ENCODE results near the gene USP25. TPM values are rescaled to one million over a fixed set of nuclear protein-coding genes. Genes with fewer than 3 reads are reported as not detected.

The USP25 gene
- total and polyA plus RNA-seq, 2 experiments from 2014 or later: 23.5 to 39.0 TPM

DNA sequence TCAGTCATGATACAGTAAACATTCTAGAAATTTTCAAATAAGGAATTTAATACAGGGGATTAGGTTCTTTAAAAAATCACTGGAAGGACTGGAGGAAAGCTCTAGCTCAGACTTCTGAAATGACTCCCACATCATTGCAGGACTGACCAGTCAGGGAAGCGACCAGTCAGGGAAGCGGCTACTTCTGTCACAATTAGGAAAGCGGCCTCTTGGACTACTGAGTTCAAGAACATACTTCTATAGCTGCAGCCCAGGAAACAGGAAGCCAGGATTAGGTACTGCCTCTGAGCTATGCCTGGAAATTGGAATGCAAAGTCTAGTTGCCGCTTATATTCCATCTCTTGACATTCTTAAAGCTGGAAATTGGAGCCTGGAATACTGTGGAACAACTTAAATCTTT is 45.5 kb downstream of the USP25 start:
- TF ChIP-seq, protein P1, sequence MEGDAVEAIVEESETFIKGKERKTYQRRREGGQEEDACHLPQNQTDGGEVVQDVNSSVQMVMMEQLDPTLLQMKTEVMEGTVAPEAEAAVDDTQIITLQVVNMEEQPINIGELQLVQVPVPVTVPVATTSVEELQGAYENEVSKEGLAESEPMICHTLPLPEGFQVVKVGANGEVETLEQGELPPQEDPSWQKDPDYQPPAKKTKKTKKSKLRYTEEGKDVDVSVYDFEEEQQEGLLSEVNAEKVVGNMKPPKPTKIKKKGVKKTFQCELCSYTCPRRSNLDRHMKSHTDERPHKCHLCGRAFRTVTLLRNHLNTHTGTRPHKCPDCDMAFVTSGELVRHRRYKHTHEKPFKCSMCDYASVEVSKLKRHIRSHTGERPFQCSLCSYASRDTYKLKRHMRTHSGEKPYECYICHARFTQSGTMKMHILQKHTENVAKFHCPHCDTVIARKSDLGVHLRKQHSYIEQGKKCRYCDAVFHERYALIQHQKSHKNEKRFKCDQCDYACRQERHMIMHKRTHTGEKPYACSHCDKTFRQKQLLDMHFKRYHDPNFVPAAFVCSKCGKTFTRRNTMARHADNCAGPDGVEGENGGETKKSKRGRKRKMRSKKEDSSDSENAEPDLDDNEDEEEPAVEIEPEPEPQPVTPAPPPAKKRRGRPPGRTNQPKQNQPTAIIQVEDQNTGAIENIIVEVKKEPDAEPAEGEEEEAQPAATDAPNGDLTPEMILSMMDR (IDR thresholded peaks at IDR 0.05; ENCODE audit: low read depth, low read length): no peak
- no peaks in the 10 kb centered on the region for H3K27me3 ChIP-seq
- no peaks in the 10 kb centered on the region for H3K36me3 ChIP-seq
- H3K4me1 ChIP-seq (ENCODE audit: low read depth): no peaks in the 10 kb centered on the region
- no peak overlapping the region for H3K4me3 ChIP-seq
- no peak for DNase-seq (ENCODE audit: low read depth in 1 of 2, low spot score in 1 of 2)
- H3K9me3 ChIP-seq (ENCODE audit: low read depth): no peaks in the 10 kb centered on the region
- no peak overlapping the region for H3K27ac ChIP-seq

DNA sequence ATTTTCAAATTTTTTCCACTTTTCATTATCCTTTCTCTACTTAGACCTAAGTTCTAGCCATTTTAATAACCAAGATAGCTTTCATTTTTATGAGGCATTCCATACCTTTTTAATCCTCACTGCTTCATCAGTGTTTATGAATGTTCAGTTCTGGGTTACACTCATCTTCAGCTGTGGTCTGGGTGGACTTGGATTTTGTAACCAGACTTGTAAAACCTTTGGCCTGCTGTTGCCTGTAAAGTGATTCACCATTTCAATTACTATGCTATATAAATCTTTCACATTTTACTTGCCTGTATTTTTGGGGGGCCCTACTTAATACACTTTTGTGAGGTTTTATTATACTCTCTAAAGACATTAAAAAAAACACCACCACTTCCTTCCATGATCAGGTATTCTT is 46.2 kb downstream of the USP25 start:
- Histone ChIP-seq H3K9me3 (ENCODE audit: low read depth) (no peaks in the 10 kb centered on the region), H3K27ac (no peak overlapping the region), H3K36me3 (no peaks in the 10 kb centered on the region), H3K4me1 (ENCODE audit: low read depth) (no peaks in the 10 kb centered on the region), H3K27me3 (no peaks in the 10 kb centered on the region), H3K4me3 (no peak overlapping the region)
- TF ChIP-seq, protein P1 (IDR thresholded peaks at IDR 0.05; ENCODE audit: low read depth, low read length): no peak
- DNase-seq (ENCODE audit: low read depth in 1 of 2, low spot score in 1 of 2): peak in 1 of 2 donors; percentile 65

DNA sequence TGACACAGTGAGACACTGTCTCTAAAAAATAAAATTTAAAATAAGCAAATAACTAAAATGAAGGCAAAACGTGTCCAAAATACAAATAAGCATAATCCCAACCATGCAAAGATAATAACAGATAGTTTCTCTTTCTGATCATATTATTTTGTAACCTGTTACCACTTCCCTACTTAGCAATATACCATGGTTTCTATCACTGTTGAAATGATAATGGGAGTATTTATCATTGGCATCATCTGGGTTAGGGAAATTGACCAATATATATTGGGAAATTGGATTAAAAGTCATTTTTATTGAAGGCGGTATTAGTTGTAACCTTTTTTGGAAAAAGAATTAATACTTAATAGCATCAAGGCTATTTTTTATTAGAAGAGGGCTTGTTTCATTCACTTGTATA is 47.0 kb downstream of the USP25 start:
- no peaks in the 10 kb centered on the region for H3K36me3 ChIP-seq
- no peak overlapping the region for H3K27ac ChIP-seq
- no peak overlapping the region for H3K4me3 ChIP-seq
- H3K27me3 ChIP-seq: no peaks in the 10 kb centered on the region
- DNase-seq (ENCODE audit: low read depth in 1 of 2, low spot score in 1 of 2): no peak
- no peaks in the 10 kb centered on the region for H3K9me3 ChIP-seq (ENCODE audit: low read depth)
- H3K4me1 ChIP-seq (ENCODE audit: low read depth): no peaks in the 10 kb centered on the region
- TF ChIP-seq, protein P1 (IDR thresholded peaks at IDR 0.05; ENCODE audit: low read depth, low read length): no peak

DNA sequence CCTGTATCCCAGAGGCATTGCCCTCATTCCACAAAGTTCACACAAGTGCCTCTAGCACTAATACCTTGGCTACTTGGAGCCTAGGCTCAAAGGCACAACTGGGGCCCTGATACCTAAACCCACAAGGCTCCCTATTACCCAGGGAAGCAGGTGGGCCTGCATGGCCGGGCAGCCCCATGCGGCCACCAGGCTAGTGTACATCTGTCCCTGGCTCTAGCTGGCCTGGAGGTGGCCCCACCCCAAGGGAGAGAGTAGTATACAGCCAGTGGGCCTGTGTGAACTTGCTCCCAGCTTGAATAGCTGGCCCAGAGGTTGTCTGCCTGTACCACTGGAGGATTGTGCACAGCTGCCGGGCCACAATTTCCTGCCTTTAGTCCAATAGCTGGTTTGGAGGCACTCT is 52.2 kb downstream of the USP25 start:
- Histone ChIP-seq H3K27ac (no peak overlapping the region), H3K27me3 (no peaks in the 10 kb centered on the region), H3K4me1 (ENCODE audit: low read depth) (no peaks in the 10 kb centered on the region), H3K4me3 (no peak overlapping the region), H3K9me3 (ENCODE audit: low read depth) (no peaks in the 10 kb centered on the region), H3K36me3 (peaks cover 10% of the 10 kb centered on the region)
- TF ChIP-seq, protein P1 (IDR thresholded peaks at IDR 0.05; ENCODE audit: low read depth, low read length): no peak
- no peak for DNase-seq (ENCODE audit: low read depth in 1 of 2, low spot score in 1 of 2)

DNA sequence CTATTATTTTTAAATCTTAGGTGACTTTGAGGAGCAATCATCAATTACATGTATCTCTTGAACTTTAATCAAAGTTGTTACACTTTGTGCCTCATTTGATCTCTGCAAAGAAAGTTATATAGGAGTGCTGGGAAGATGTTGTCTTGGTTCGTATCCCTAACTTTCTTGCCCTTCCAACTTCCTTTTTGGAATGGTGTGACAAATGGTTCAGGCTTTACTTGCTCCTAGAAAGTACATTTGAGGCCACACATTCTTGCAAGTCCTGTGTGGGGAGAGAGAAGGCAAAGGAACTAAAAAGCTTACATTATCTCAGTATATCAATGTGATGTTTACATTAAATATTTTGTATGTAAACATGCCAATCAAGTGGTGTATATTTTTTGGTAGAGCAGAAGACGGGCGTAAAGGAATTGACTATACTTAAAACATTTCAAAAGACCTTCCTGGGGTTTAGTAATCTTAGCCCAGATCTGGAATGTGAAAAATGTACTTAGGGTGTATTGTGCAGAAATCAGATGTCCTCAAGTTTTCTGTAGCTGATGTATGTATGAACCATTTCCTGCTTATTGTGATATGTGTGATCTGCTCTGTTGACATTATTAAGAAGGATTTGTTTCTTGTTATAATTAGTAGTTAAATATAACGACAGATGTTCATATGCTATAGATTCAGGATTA is 59.2 kb downstream of the USP25 start:
- TF ChIP-seq, protein P1 (IDR thresholded peaks at IDR 0.05; ENCODE audit: low read depth, low read length): no peak
- DNase-seq (ENCODE audit: low read depth in 1 of 2, low spot score in 1 of 2): peak in 1 of 2 donors; percentile 44
- Histone ChIP-seq H3K27ac (no peak overlapping the region), H3K4me1 (ENCODE audit: low read depth) (no peaks in the 10 kb centered on the region), H3K9me3 (ENCODE audit: low read depth) (no peaks in the 10 kb centered on the region), H3K4me3 (no peak overlapping the region), H3K27me3 (no peaks in the 10 kb centered on the region), H3K36me3 (no peaks in the 10 kb centered on the region)
